Activated naive CD8-positive, alpha-beta T cell treated with anti-CD3 and anti-CD28 coated beads for 36 hours (primary cell): Measurements from ENCODE around the gene TCP10L. TPM values are rescaled to one million over a fixed set of nuclear protein-coding genes. Genes with fewer than 3 reads are reported as not detected.
"Not testable (repeated sequence)": the region's sequence is repeated elsewhere in the genome, so short reads cannot be mapped to it uniquely, and the experiment has no call there.

Experiments used
- DNase-seq: peaks from one replicate; pipeline ENCODE4 v3.0.0; 2021
- H3K27ac Mint-ChIP-seq: one replicate; pipeline ENCODE4 v1.8.0; 2022; ENCODE audit warnings: mild to moderate bottlenecking, moderate library complexity, mixed read lengths
- H3K27me3 Mint-ChIP-seq: one replicate; pipeline ENCODE4 v1.8.0; 2022; ENCODE audit warnings: mild to moderate bottlenecking, mixed read lengths
- H3K36me3 Mint-ChIP-seq: one replicate; pipeline ENCODE4 v1.8.0; 2021; ENCODE audit warnings: mild to moderate bottlenecking, mixed read lengths
- H3K4me1 Mint-ChIP-seq: one replicate; pipeline ENCODE4 v1.8.0; 2021; ENCODE audit warnings: mixed read lengths
- H3K4me3 Mint-ChIP-seq: one replicate; pipeline ENCODE4 v1.8.0; 2022; ENCODE audit warnings: mild to moderate bottlenecking, moderate library complexity, mixed read lengths
- H3K9me3 Mint-ChIP-seq: one replicate; pipeline ENCODE4 v1.8.0; 2022; ENCODE audit warnings: mixed read lengths
- total RNA-seq, 2 experiments: library from RNA; stranded (reverse); gene quantifications; one replicate each; pipeline ENCODE4 v1.2.3, GENCODE V29; 2021

The TCP10L gene
- total RNA-seq, 2 experiments from 2014 or later: 0.48 to 0.52 TPM

- Mint-ChIP-seq H3K27me3 (no peaks in the 10 kb centered on the region), H3K4me3 (no peak overlapping the region)
These were observed 12.5 kb downstream of the TCP10L start for GRCh38 chr21:32572574-32573420.

GRCh38 chr21:32570456-32570855 lies 14.9 kb downstream of the TCP10L start:
- H3K36me3 Mint-ChIP-seq: peaks cover 2% of the 10 kb centered on the region
- peaks cover under 1% of the 10 kb centered on the region for H3K9me3 Mint-ChIP-seq
- peak overlapping the region; percentile 86 for H3K4me3 Mint-ChIP-seq
- H3K27ac Mint-ChIP-seq: peak overlapping the region; percentile 38
- peaks cover 21% of the 10 kb centered on the region for H3K4me1 Mint-ChIP-seq
- no peak for DNase-seq
- no peaks in the 10 kb centered on the region for H3K27me3 Mint-ChIP-seq

More at GRCh38 chr21:32572574-32573420, 12.5 kb downstream of the TCP10L start:
- Mint-ChIP-seq H3K27ac (no peak overlapping the region), H3K9me3 (no peaks in the 10 kb centered on the region), H3K36me3 (no peaks in the 10 kb centered on the region), H3K4me1 (peaks cover 21% of the 10 kb centered on the region)
- DNase-seq: no peak

GRCh38 chr21:32569261-32570230 lies 15.8 kb downstream of the TCP10L start:
- peak overlapping the region; percentile 86 for H3K4me3 Mint-ChIP-seq
- H3K9me3 Mint-ChIP-seq: peaks cover 8% of the 10 kb centered on the region
- H3K27ac Mint-ChIP-seq: peak overlapping the region; percentile 75
- peaks cover 21% of the 10 kb centered on the region for H3K4me1 Mint-ChIP-seq
- DNase-seq: peak; percentile 77
- H3K27me3 Mint-ChIP-seq: no peaks in the 10 kb centered on the region
- peaks cover 9% of the 10 kb centered on the region for H3K36me3 Mint-ChIP-seq

GRCh38 chr21:32567626-32568025 lies 17.7 kb downstream of the TCP10L start:
- no peak overlapping the region for H3K27ac Mint-ChIP-seq
- H3K36me3 Mint-ChIP-seq: peaks cover 11% of the 10 kb centered on the region
- no peak for DNase-seq
- H3K4me3 Mint-ChIP-seq: no peak overlapping the region
- H3K4me1 Mint-ChIP-seq: peaks cover 21% of the 10 kb centered on the region
- peaks cover 10% of the 10 kb centered on the region for H3K9me3 Mint-ChIP-seq
- H3K27me3 Mint-ChIP-seq: no peaks in the 10 kb centered on the region

- Mint-ChIP-seq H3K4me3 (no peak overlapping the region), H3K4me1 (peaks cover 22% of the 10 kb centered on the region), H3K27ac (no peak overlapping the region), H3K27me3 (no peaks in the 10 kb centered on the region), H3K36me3 (peaks cover 11% of the 10 kb centered on the region), H3K9me3 (peaks cover 10% of the 10 kb centered on the region)
- no peak for DNase-seq
These were observed 18.5 kb downstream of the TCP10L start for GRCh38 chr21:32566741-32567389.

GRCh38 chr21:32565856-32566465 lies 19.4 kb downstream of the TCP10L start:
- Mint-ChIP-seq H3K4me3 (no peak overlapping the region), H3K36me3 (peaks cover 11% of the 10 kb centered on the region), H3K27ac (no peak overlapping the region), H3K4me1 (peaks cover 22% of the 10 kb centered on the region), H3K9me3 (peaks cover 10% of the 10 kb centered on the region), H3K27me3 (no peaks in the 10 kb centered on the region)
- DNase-seq: no peak

- no peak for DNase-seq
- peaks cover 10% of the 10 kb centered on the region for H3K9me3 Mint-ChIP-seq
- no peak overlapping the region for H3K4me3 Mint-ChIP-seq
- peaks cover 2% of the 10 kb centered on the region for H3K4me1 Mint-ChIP-seq
- no peaks in the 10 kb centered on the region for H3K27me3 Mint-ChIP-seq
- no peak overlapping the region for H3K27ac Mint-ChIP-seq
- peaks cover 11% of the 10 kb centered on the region for H3K36me3 Mint-ChIP-seq
These were observed 22.4 kb downstream of the TCP10L start for GRCh38 chr21:32562915-32563314.

- peaks cover 2% of the 10 kb centered on the region for H3K4me1 Mint-ChIP-seq
- no peak overlapping the region for H3K27ac Mint-ChIP-seq
- H3K9me3 Mint-ChIP-seq: peaks cover 10% of the 10 kb centered on the region
- H3K27me3 Mint-ChIP-seq: no peaks in the 10 kb centered on the region
- DNase-seq: no peak
- peaks cover 11% of the 10 kb centered on the region for H3K36me3 Mint-ChIP-seq
- H3K4me3 Mint-ChIP-seq: no peak overlapping the region
These were observed 22.9 kb downstream of the TCP10L start for GRCh38 chr21:32562426-32562825.

GRCh38 chr21:32561476-32561875 lies 23.8 kb downstream of the TCP10L start:
- Mint-ChIP-seq H3K36me3 (peaks cover 11% of the 10 kb centered on the region), H3K9me3 (peaks cover 10% of the 10 kb centered on the region)
- DNase-seq, H3K4me3 Mint-ChIP-seq, H3K27ac Mint-ChIP-seq, H3K4me1 Mint-ChIP-seq, H3K27me3 Mint-ChIP-seq: not testable (repeated sequence)

GRCh38 chr21:32560896-32561295 lies 24.4 kb downstream of the TCP10L start:
- H3K27me3 Mint-ChIP-seq: no peaks in the 10 kb centered on the region
- peaks cover 11% of the 10 kb centered on the region for H3K36me3 Mint-ChIP-seq

GRCh38 chr21:32559006-32559610 lies 26.2 kb downstream of the TCP10L start:
- Mint-ChIP-seq H3K27ac (no peak overlapping the region), H3K36me3 (no peaks in the 10 kb centered on the region), H3K27me3 (no peaks in the 10 kb centered on the region), H3K4me3 (no peak overlapping the region), H3K9me3 (no peaks in the 10 kb centered on the region), H3K4me1 (peaks cover 2% of the 10 kb centered on the region)
- no peak for DNase-seq

More at GRCh38 chr21:32560896-32561295, 24.4 kb downstream of the TCP10L start:
- no peak overlapping the region for H3K4me3 Mint-ChIP-seq
- H3K27ac Mint-ChIP-seq: no peak overlapping the region
- peaks cover 2% of the 10 kb centered on the region for H3K4me1 Mint-ChIP-seq
- peaks cover 10% of the 10 kb centered on the region for H3K9me3 Mint-ChIP-seq
- DNase-seq: no peak

GRCh38 chr21:32558106-32558505 lies 27.2 kb downstream of the TCP10L start:
- H3K9me3 Mint-ChIP-seq: no peaks in the 10 kb centered on the region
- H3K27me3 Mint-ChIP-seq: no peaks in the 10 kb centered on the region
- DNase-seq: no peak
- no peak overlapping the region for H3K27ac Mint-ChIP-seq
- H3K4me1 Mint-ChIP-seq: peaks cover 2% of the 10 kb centered on the region
- H3K4me3 Mint-ChIP-seq: no peak overlapping the region
- H3K36me3 Mint-ChIP-seq: no peaks in the 10 kb centered on the region

GRCh38 chr21:32554832-32555638 lies 30.3 kb downstream of the TCP10L start:
- Mint-ChIP-seq H3K4me1 (no peaks in the 10 kb centered on the region), H3K36me3 (no peaks in the 10 kb centered on the region), H3K4me3 (no peak overlapping the region), H3K27ac (no peak overlapping the region), H3K27me3 (no peaks in the 10 kb centered on the region), H3K9me3 (no peaks in the 10 kb centered on the region)
- DNase-seq: no peak
